Measurements from ENCODE around the gene DPPA3. TPM values are rescaled to one million over a fixed set of nuclear protein-coding genes. Genes with fewer than 3 reads are reported as not detected.

The DPPA3 gene
- total RNA-seq, 4 donors from 2014 or later = not detected

DNA sequence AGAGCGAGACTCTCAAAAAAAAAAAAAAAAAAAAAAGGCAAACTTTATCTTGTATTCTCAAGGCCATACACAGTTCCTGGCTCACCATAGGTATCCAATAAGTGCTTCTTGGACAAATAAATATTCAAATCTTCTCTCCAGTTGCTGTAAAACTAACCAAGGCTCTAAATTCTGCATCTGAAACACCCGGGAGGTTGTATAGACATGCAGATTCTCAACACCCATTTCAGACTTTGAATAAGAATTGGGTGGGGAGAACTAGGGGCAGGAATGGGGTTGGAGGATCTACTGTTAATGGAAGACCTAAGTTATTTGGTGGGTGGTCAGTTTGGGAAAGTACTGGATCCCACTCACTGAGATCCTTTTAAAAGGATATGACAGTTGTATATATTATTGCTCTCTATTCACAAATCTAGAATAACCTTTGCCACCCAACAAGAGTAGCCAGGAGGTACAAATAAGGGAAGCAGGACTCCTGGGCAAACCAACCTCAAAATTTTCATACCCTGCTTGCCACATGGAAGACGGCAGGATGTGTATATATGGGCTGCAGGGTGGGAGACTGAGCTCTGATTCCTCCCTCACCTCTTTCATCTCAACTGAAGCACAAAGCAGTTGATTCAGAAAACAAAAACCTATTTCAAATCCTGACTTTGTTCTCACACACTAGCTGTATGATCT is 16.5 kb upstream of the DPPA3 start:
- no peaks in the 10 kb centered on the region for H3K4me1 ChIP-seq
- H3K4me3 ChIP-seq = no peak overlapping the region
- WGBS, 2 donors (ENCODE audit: low coverage in 1 of 2) = 53 to 72% methylated on average over 3 of the region's 3 CpGs
- H3K27me3 ChIP-seq = peaks cover 3% of the 10 kb centered on the region
- no peak for ATAC-seq
- H3K9me3 ChIP-seq = no peaks in the 10 kb centered on the region
- no peak overlapping the region for H3K27ac ChIP-seq
- H3K36me3 ChIP-seq = no peaks in the 10 kb centered on the region
- TF ChIP-seq, protein P1, sequence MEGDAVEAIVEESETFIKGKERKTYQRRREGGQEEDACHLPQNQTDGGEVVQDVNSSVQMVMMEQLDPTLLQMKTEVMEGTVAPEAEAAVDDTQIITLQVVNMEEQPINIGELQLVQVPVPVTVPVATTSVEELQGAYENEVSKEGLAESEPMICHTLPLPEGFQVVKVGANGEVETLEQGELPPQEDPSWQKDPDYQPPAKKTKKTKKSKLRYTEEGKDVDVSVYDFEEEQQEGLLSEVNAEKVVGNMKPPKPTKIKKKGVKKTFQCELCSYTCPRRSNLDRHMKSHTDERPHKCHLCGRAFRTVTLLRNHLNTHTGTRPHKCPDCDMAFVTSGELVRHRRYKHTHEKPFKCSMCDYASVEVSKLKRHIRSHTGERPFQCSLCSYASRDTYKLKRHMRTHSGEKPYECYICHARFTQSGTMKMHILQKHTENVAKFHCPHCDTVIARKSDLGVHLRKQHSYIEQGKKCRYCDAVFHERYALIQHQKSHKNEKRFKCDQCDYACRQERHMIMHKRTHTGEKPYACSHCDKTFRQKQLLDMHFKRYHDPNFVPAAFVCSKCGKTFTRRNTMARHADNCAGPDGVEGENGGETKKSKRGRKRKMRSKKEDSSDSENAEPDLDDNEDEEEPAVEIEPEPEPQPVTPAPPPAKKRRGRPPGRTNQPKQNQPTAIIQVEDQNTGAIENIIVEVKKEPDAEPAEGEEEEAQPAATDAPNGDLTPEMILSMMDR (IDR thresholded peaks at IDR 0.05) = no peak
- TF ChIP-seq EP300 (IDR thresholded peaks at IDR 0.05) = no peak
- TF ChIP-seq POLR2A (IDR thresholded peaks at IDR 0.05) = no peak
- no peak for TF ChIP-seq POLR2AphosphoS5 (IDR thresholded peaks at IDR 0.05)

DNA sequence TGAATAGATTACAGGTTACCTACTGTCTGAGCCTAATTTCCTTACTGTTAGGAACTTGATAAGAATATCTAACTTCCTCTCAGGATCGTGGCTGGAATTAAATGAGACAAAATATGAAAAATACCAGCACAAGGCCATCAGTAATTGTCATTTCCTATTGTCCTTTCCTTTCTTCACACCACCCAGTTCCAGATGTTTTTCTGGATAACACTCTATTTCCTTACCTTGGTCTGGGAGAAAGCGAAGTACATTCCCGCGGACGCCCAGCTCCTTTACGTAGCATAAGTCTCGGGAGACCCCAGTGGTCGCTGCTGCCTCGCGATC is 16.0 kb upstream of the DPPA3 start:
- 27 to 30% methylated on average over 7 to 8 of the region's 10 CpGs for WGBS, 2 donors (ENCODE audit: low coverage in 1 of 2)
- ATAC-seq = no peak

DNA sequence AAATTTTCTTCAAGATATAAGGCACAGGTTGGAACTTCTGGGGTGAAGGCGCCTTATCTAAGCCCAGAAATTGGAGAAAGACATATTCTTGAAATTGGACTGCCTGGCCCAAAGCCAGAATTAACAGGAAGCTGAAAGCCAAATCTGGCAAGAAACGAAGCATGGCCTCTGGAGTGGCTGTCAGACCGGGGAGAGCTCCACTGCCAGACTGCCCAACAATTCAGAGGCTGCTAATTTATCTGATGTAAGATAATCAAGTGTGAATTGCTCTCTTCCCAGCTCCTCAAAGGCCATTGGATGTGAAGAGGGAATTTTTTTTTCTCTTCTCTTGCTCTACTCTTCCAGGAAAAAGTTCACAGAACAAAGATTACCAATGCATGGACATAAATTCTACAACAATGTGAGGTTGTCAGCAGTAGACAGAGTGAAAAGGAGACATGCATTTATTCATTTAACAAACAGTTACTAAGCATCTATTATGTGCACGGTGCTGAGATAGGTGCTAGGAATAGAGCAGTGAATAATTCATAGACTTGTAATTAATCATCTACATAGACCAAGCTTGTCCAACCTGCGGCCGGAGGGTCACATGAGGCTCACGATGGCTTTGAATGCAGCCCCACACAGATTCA is 15.6 kb upstream of the DPPA3 start, which contains the start of gene GDF3:
TSS of gene GDF3 (minus strand) at position 210 of the 632 bp plus-strand sequence. CDS start at position 163, 47 bp downstream.
- Histone ChIP-seq H3K27ac (no peak within 1 kb of the TSS), H3K9me3 (no peaks in the 10 kb centered on the region), H3K27me3 (peaks cover 3% of the 10 kb centered on the region), H3K4me1 (no peaks in the 10 kb centered on the region), H3K36me3 (no peaks in the 10 kb centered on the region), H3K4me3 (no peak within 1 kb of the TSS)
- peak; percentile 39 for ATAC-seq
- TF ChIP-seq, protein P1 (IDR thresholded peaks at IDR 0.05) = no peak
- TF ChIP-seq POLR2A (IDR thresholded peaks at IDR 0.05) = no peak
- no peak for TF ChIP-seq POLR2AphosphoS5 (IDR thresholded peaks at IDR 0.05)
- TF ChIP-seq EP300 (IDR thresholded peaks at IDR 0.05) = no peak
- 28 to 41% methylated on average over 5 of the region's 7 CpGs for WGBS, 2 donors (ENCODE audit: low coverage in 1 of 2)

More for the DNA sequence above, 16.0 kb upstream of the DPPA3 start:
- TF ChIP-seq POLR2AphosphoS5 (IDR thresholded peaks at IDR 0.05) = no peak
- TF ChIP-seq, protein P1 (IDR thresholded peaks at IDR 0.05) = no peak
- no peak for TF ChIP-seq EP300 (IDR thresholded peaks at IDR 0.05)
- TF ChIP-seq POLR2A (IDR thresholded peaks at IDR 0.05) = no peak
- Histone ChIP-seq H3K27me3 (peaks cover 3% of the 10 kb centered on the region), H3K9me3 (no peaks in the 10 kb centered on the region), H3K4me3 (no peak overlapping the region), H3K4me1 (no peaks in the 10 kb centered on the region), H3K27ac (no peak overlapping the region), H3K36me3 (no peaks in the 10 kb centered on the region)

DNA sequence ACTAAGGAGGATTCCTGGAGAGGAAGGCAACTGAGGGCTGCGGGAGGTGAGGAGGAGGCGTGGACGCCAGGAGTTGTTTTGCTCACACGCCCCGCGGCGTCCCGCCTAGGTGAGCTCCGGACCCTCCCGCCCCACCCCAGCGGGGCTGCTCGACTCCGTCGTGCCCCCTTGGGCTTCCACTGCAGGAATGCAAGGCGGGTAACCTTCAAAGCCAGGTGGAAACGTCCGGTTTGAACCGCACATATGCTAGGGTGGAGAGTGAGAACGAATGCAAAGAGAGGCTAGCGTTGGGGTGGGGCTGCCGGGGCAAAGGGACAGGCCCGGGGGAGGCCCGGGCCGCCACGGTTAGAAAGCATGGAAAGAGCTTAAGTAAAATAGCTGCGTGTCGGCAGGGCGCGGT is 5.4 kb upstream of the DPPA3 start:
- no peaks in the 10 kb centered on the region for H3K36me3 ChIP-seq
- no peaks in the 10 kb centered on the region for H3K27me3 ChIP-seq
- 84% methylated on average over 28 of the region's 29 CpGs; no CpG with 5 or more reads in 1 of the 2 donors for WGBS, 2 donors (ENCODE audit: low coverage in 1 of 2)
- ATAC-seq = no peak
- no peaks in the 10 kb centered on the region for H3K9me3 ChIP-seq
- no peak overlapping the region for H3K27ac ChIP-seq
- H3K4me1 ChIP-seq = no peaks in the 10 kb centered on the region
- no peak overlapping the region for H3K4me3 ChIP-seq
- no peak for TF ChIP-seq EP300 (IDR thresholded peaks at IDR 0.05)
- TF ChIP-seq, protein P1 (IDR thresholded peaks at IDR 0.05) = no peak
- TF ChIP-seq POLR2AphosphoS5 (IDR thresholded peaks at IDR 0.05) = no peak
- TF ChIP-seq POLR2A (IDR thresholded peaks at IDR 0.05) = no peak
